Measurements from ENCODE around the gene PSME2. TPM values are rescaled to one million over a fixed set of nuclear protein-coding genes. Genes with fewer than 3 reads are reported as not detected.
A peak's percentile ranks its signal among the peaks of the same experiment; 100 is the strongest.

Gene PSME2
- total and polyA plus RNA-seq, 2 of the 13 experiments (the other 11 are each of a cell fraction or from before 2014, with no cell fraction given) = 332 to 716 TPM

GRCh38 chr14:24095271-24096068 is 50.9 kb downstream of the PSME2 start (continued):
- TF ChIP-seq ZNF484 (CRISPR knock-in tag; IDR thresholded peaks at IDR 0.05; ENCODE audit: borderline replicate concordance, low read depth) = no peak; the same call in 1 of the 2 replicates
- no peak for TF ChIP-seq PLSCR1 (CRISPR knock-in tag; IDR thresholded peaks at IDR 0.05; ENCODE audit: borderline replicate concordance)
- TF ChIP-seq ATF1 (CRISPR knock-in tag; IDR thresholded peaks at IDR 0.05) = no peak
- TF ChIP-seq POLR2AphosphoS2 (IDR thresholded peaks at IDR 0.05; ENCODE audit: low read depth, low read length) = peak; percentile 85
- TF ChIP-seq ZNF775 (CRISPR knock-in tag; IDR thresholded peaks at IDR 0.05; ENCODE audit: borderline replicate concordance) = peak; percentile 94
- TF ChIP-seq NR2F1 (CRISPR knock-in tag; IDR thresholded peaks at IDR 0.05) = peak; percentile 90 to 92
- peak; percentile 85 for TF ChIP-seq ZNF12 (CRISPR knock-in tag; IDR thresholded peaks at IDR 0.05)
- TF ChIP-seq PAX8 (CRISPR knock-in tag; IDR thresholded peaks at IDR 0.05; ENCODE audit: borderline replicate concordance) = peak; percentile 97; the same call in 1 of the 2 replicates
- no peak for TF ChIP-seq ARID4A (CRISPR knock-in tag; IDR thresholded peaks at IDR 0.05; ENCODE audit: borderline replicate concordance)
- TF ChIP-seq ERF (CRISPR knock-in tag; IDR thresholded peaks at IDR 0.05) = peak; percentile 100
- TF ChIP-seq RFX5 (IDR thresholded peaks at IDR 0.05; ENCODE audit: low read depth, low read length) = no peak
- peak; percentile 87 for TF ChIP-seq HNF4G (IDR thresholded peaks at IDR 0.05; ENCODE audit: borderline replicate concordance, low read depth, low read length)
- peak; percentile 76; the same call in 1 of the 2 replicates for TF ChIP-seq HNF4G (CRISPR knock-in tag; IDR thresholded peaks at IDR 0.05; ENCODE audit: borderline replicate concordance, low read depth)
- TF ChIP-seq ATF3 (CRISPR knock-in tag; IDR thresholded peaks at IDR 0.05) = peak; percentile 44
- peak; percentile 20 for TF ChIP-seq JARID2 (CRISPR knock-in tag; IDR thresholded peaks at IDR 0.05; ENCODE audit: insufficient replicate concordance)
- peak; percentile 86 for TF ChIP-seq MIER2 (CRISPR knock-in tag; IDR thresholded peaks at IDR 0.05)
- TF ChIP-seq SNAPC5 (CRISPR knock-in tag; IDR thresholded peaks at IDR 0.05; ENCODE audit: borderline replicate concordance) = no peak; the same call in 1 of the 2 replicates
- peak in 1 of 2 experiments; percentile 84 for TF ChIP-seq EP300 (IDR thresholded peaks at IDR 0.05; ENCODE audit: low read depth in 2 of 2, low read length in 2 of 2)
- peak; percentile 90 for TF ChIP-seq EP300 (CRISPR knock-in tag; IDR thresholded peaks at IDR 0.05; ENCODE audit: borderline replicate concordance)
- TF ChIP-seq U2AF1 (optimal IDR thresholded peaks at IDR 0.05; ENCODE audit: low read depth, low read length) = no peak
- TF ChIP-seq HNRNPK (IDR thresholded peaks at IDR 0.05; ENCODE audit: low read depth, low read length, poor library complexity, severe bottlenecking) = no peak
- TF ChIP-seq ZNF510 (CRISPR knock-in tag; IDR thresholded peaks at IDR 0.05; ENCODE audit: low read depth) = peak; percentile 99
- peak; percentile 95 for TF ChIP-seq XRCC5 (optimal IDR thresholded peaks at IDR 0.05; ENCODE audit: low read length)
- no peak for TF ChIP-seq TAF15 (IDR thresholded peaks at IDR 0.05; ENCODE audit: low read depth, low read length, poor library complexity, severe bottlenecking)
- peak; percentile 96 for TF ChIP-seq RFXANK (CRISPR knock-in tag; IDR thresholded peaks at IDR 0.05)
